Epithelial cell of proximal tubule (primary cell): Measurements from ENCODE around the gene CORO7. TPM values are rescaled to one million over a fixed set of nuclear protein-coding genes. Genes with fewer than 3 reads are reported as not detected.
A peak's percentile ranks its signal among the peaks of the same experiment; 100 is the strongest.

Source experiments
- DNase-seq: peaks from one replicate; pipeline ENCODE4 v3.0.0-alpha.2; 2011; ENCODE audit warnings: low read depth
- H3K4me3 ChIP-seq: 2 replicates; pipeline ENCODE4 v1.5.1; 2011; ENCODE audit warnings: low read depth, mild to moderate bottlenecking, low read length
- CTCF ChIP-seq: conservative IDR thresholded peaks from 2 replicates; pipeline ENCODE4 v1.5.1; 2012; ENCODE audit warnings: low read depth, mild to moderate bottlenecking, low read length
- total RNA-seq: library from RNA; depleted of rRNA; stranded (reverse); fragments of >200 nt; gene quantifications from 2 replicates; pipeline ENCODE4 v1.2.3, GENCODE V29; 2015

Gene CORO7
- total RNA-seq, 1 donor from 2014 or later, result 101 TPM

- no peak for DNase-seq
- TF ChIP-seq CTCF, result no peak
- H3K4me3 ChIP-seq, result no peak overlapping the region
Observed at GRCh38 chr16:4320571-4321137, 95.7 kb downstream of the CORO7 start.

DNA sequence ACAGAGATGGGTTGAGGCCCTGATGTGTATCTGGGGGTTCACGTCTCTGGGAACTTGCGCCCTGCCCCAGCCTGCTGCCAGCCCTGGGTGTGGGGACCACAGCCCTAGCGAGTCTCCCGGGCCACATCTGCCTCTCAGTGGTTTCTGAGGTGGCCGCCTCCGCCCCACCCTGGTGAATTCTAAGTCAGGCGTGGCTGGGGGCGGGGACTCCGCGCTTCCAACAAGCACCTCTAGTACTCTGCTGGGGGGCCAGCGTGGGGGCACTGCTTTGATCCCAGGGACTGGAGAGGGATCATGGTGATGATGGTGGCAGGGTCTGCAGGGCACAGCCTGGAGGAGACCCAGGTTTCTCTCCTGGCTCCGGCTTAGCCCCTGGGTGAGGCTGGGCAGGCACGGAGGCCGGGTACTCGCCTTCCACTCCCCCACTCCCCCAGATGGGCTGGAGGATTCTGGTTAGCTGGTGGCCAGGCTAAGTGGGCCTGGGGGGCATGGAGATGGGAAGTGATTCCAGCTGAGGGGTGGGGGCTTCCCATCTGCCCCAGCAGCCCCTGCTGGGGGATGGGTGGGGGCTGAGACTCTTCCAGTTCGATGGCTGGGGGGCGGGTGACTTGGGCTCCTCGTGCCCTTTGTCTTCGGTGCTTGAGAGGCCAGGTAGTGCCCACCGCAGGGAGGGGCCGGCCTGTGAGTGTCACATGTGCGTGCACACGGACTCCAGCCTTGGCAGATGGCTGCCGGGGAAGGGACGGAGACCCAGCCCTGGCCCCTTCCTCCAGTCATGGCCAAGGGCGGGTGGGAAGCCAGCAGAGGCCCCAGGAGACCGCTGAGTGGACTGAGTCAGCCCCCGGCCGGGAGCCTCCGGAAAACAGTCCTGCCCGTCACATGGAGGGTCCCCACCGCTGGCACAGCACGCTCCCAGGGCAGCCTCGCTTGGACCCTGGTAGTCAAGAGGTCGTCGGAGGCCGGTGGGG, 96.7 kb downstream of the CORO7 start:
- TF ChIP-seq CTCF, result no peak
- peak overlapping the region; percentile 3 for H3K4me3 ChIP-seq
- no peak for DNase-seq

DNA sequence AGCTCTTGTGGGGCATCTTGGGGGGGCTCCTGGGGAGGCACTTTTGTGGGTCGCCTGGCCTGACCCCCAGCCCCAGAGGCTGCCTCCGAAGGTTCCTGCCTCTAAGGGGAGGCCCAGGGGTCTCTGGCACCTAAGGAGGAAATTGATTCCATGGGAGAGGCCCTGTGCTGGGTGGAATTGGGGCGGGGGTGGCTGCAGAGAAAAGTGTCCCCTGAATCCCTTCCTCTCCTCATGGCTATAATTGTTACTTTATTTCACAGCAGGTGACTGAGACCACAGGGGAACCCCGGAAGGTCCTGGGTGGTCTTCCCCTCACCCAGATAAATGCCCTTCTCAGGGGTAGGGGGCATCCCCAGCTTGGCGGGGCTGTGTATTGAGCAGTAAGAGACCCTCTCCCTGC, 97.4 kb downstream of the CORO7 start:
- peak overlapping the region; percentile 78 for H3K4me3 ChIP-seq
- TF ChIP-seq CTCF, result no peak
- no peak for DNase-seq

- H3K4me3 ChIP-seq, result peak overlapping the region; percentile 78
- DNase-seq, result no peak
- TF ChIP-seq CTCF, result no peak
Observed at GRCh38 chr16:4318451-4318910, 97.9 kb downstream of the CORO7 start.

DNA sequence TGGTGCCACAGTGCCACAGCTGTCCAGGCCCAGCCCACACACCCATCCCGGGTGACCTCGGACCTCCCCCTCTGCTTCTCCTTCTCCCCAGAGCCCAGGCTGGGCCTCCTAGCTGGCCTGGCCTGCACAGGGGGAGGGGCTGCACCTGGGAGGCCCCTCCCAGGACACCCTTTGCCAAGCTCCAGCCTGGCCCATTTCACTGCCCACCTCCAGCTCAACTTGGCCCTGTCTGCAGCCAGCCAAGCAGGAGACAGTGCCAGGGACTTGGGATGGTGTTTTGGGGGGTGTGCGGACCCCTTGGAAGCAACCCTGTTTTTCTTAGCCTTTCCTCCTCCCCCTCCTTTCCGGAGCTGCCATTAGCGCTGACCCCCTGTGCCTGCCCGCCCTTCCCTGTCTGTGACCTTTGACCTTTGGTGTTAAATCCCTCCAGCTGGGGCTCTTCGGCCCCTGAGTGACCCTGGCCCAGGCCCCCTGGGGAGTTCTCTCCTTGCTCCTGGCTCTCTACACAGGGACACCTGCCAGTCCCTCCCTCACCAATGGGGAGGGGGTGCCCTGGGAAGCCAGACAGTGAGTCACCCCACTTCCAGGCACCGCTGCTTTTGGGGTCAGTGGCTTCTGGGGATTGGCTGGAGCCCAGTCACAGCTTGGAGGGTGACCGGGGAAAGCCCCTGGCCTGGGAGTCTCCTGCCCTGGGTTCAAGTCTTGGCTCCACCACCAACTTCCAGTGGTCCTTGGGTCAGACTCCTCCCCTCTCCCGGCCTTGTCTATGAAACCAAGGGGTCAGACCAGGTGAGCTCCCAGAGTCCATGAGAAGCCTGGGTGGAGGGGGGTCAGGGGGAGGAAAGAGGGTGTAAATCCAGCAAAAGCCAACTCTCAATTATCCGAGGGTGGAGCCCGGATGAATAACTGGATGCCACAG, 98.6 kb downstream of the CORO7 start:
- no peak for TF ChIP-seq CTCF
- peak overlapping the region; percentile 78 for H3K4me3 ChIP-seq
- no peak for DNase-seq

GRCh38 chr16:4316864-4317531, 99.4 kb downstream of the CORO7 start:
- TF ChIP-seq CTCF, result peak; percentile 1
- no peak for DNase-seq
- peak overlapping the region; percentile 78 for H3K4me3 ChIP-seq
